K562 (cell line): ENCODE data around the gene SLC7A14. TPM values are rescaled to one million over a fixed set of nuclear protein-coding genes. Genes with fewer than 3 reads are reported as not detected.

Source experiments
- CBX1 ChIP-seq: sonication (generic); IDR thresholded peaks from 2 replicates; pipeline ENCODE4 v1.6.1; 2016; ENCODE audit warnings: antibody characterized with exemption, low read depth, mild to moderate bottlenecking
- HNRNPK ChIP-seq: fragments of 200-400 bp; formaldehyde crosslinking; IDR thresholded peaks from one replicate; pipeline ENCODE4 v1.6.1; 2018; ENCODE audit warnings: mild to moderate bottlenecking, low read depth, low read length; ENCODE audit not compliant: poor library complexity, severe bottlenecking
- KLF10 ChIP-seq: fragments of 250-450 bp; sonication (Bioruptor Pico); IDR thresholded peaks from 2 replicates; pipeline ENCODE4 v1.6.1; 2021; ENCODE audit warnings: matching md5 sums
- L3MBTL2 ChIP-seq: fragments of 450-650 bp; IDR thresholded peaks from 2 replicates; pipeline ENCODE4 v1.6.1; 2016; ENCODE audit warnings: mild to moderate bottlenecking, moderate library complexity
- OTX1 ChIP-seq: fragments of 450-650 bp; formaldehyde crosslinking; IDR thresholded peaks from 2 replicates; pipeline ENCODE4 v1.4.0; 2022; ENCODE audit warnings: mild to moderate bottlenecking
- POU5F1 ChIP-seq: fragments of 150-350 bp; IDR thresholded peaks from 2 replicates; pipeline ENCODE4 v1.6.1; 2014; ENCODE audit warnings: borderline replicate concordance, low read length, low read depth, mild to moderate bottlenecking; ENCODE audit not compliant: partially characterized antibody
- SMC3 ChIP-seq: conservative IDR thresholded peaks from 2 replicates; pipeline ENCODE4 v1.6.1; 2011; ENCODE audit warnings: low read depth, low read length, improper control_type of control experiment; ENCODE audit not compliant: insufficient read depth
- SOX6 ChIP-seq: fragments of 450-650 bp; IDR thresholded peaks from 2 replicates; pipeline ENCODE4 v1.6.1; 2014; ENCODE audit warnings: mild to moderate bottlenecking
- SREBF2 ChIP-seq: sonication (generic); formaldehyde crosslinking; IDR thresholded peaks from 2 replicates; pipeline ENCODE4 v1.4.0; 2020; ENCODE audit warnings: mild to moderate bottlenecking, missing genetic modification reagents
- polyA plus RNA-seq, 8 experiments: library from polyadenylated mRNA; depleted of rRNA in 4 of 8; stranded (reverse) in 5 of 8; unstranded in 3 of 8; fragments of >200 nt; fragmentation: Nextera tagmentation in 2 of 8; fragmentation: Illumina TruSeq in 1 of 8; extraction: Ambion mirVana in 2 of 8; extraction: Trizol in 1 of 8; gene quantifications; 2 replicates each; pipeline versions ENCODE4 v1.2.1 to v1.2.3, GENCODE V29; 2011 to 2014; ENCODE audit warnings: inconsistent platforms in 1 of 8, missing spikeins in 1 of 8
- total RNA-seq, 7 experiments: library from RNA; depleted of rRNA in 6 of 7; stranded (reverse); fragments of >200 nt in 6 of 7; fragmentation: Illumina TruSeq in 2 of 7; extraction: Trizol in 2 of 7; gene quantifications; 2 replicates each; pipeline versions ENCODE4 v1.2.1 to v1.2.3, GENCODE V29; 2011 to 2021; ENCODE audit warnings: low replicate concordance in 1 of 7
- TF ChIP-seq, protein P1 (sequence below): sonication (generic); formaldehyde crosslinking; IDR thresholded peaks from 2 replicates; pipeline ENCODE4 v1.8.0; 2023; ENCODE audit warnings: missing genetic modification reagents, mild to moderate bottlenecking, borderline replicate concordance
- TF ChIP-seq, protein P2 (sequence below): sonication (generic); formaldehyde crosslinking; IDR thresholded peaks from 2 replicates; pipeline ENCODE4 v1.9.0; 2022; ENCODE audit warnings: mild to moderate bottlenecking, missing genetic modification reagents
- TF ChIP-seq, protein P3 (sequence below): fragments of 250-450 bp; sonication (Bioruptor Pico); IDR thresholded peaks from 2 replicates; pipeline ENCODE4 v1.5.0; 2021
- TF ChIP-seq, protein P4 (sequence below): fragments of 450-650 bp; IDR thresholded peaks from 2 replicates; pipeline ENCODE4 v1.7.0; 2016; ENCODE audit warnings: borderline replicate concordance
- TF ChIP-seq, protein P5 (sequence below): fragments of 250-450 bp; sonication (Bioruptor Pico); IDR thresholded peaks from 2 replicates; pipeline ENCODE4 v1.4.0; 2020; ENCODE audit warnings: mild to moderate bottlenecking, moderate library complexity, borderline replicate concordance

The SLC7A14 gene
- total and polyA plus RNA-seq, 9 of the 15 experiments (the other 6 are each of a cell fraction or from before 2014, with no cell fraction given): not detected

DNA sequence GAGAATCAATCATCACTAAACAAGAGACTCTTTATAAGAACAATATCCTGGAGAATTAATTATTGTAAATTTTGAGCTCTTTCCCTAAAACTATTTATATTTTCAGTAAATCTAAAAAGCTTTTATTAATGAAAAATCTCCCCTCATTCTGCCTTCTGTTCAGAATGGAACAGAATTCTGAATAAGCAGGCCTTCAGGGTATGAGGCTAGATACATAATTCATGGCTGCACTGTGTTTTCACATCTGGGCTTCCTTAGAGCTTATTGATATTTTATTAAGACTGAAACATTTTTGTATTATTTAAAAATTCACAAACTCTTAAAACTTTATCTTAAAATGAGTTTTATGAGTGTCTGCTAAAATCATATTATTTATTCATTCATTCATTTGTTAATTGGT is 142.4 kb downstream of the SLC7A14 start (continued):
- TF ChIP-seq, protein P1, sequence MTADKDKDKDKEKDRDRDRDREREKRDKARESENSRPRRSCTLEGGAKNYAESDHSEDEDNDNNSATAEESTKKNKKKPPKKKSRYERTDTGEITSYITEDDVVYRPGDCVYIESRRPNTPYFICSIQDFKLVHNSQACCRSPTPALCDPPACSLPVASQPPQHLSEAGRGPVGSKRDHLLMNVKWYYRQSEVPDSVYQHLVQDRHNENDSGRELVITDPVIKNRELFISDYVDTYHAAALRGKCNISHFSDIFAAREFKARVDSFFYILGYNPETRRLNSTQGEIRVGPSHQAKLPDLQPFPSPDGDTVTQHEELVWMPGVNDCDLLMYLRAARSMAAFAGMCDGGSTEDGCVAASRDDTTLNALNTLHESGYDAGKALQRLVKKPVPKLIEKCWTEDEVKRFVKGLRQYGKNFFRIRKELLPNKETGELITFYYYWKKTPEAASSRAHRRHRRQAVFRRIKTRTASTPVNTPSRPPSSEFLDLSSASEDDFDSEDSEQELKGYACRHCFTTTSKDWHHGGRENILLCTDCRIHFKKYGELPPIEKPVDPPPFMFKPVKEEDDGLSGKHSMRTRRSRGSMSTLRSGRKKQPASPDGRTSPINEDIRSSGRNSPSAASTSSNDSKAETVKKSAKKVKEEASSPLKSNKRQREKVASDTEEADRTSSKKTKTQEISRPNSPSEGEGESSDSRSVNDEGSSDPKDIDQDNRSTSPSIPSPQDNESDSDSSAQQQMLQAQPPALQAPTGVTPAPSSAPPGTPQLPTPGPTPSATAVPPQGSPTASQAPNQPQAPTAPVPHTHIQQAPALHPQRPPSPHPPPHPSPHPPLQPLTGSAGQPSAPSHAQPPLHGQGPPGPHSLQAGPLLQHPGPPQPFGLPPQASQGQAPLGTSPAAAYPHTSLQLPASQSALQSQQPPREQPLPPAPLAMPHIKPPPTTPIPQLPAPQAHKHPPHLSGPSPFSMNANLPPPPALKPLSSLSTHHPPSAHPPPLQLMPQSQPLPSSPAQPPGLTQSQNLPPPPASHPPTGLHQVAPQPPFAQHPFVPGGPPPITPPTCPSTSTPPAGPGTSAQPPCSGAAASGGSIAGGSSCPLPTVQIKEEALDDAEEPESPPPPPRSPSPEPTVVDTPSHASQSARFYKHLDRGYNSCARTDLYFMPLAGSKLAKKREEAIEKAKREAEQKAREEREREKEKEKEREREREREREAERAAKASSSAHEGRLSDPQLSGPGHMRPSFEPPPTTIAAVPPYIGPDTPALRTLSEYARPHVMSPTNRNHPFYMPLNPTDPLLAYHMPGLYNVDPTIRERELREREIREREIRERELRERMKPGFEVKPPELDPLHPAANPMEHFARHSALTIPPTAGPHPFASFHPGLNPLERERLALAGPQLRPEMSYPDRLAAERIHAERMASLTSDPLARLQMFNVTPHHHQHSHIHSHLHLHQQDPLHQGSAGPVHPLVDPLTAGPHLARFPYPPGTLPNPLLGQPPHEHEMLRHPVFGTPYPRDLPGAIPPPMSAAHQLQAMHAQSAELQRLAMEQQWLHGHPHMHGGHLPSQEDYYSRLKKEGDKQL: no peak
- TF ChIP-seq HNRNPK: no peak
- TF ChIP-seq OTX1: no peak
- TF ChIP-seq, protein P2, sequence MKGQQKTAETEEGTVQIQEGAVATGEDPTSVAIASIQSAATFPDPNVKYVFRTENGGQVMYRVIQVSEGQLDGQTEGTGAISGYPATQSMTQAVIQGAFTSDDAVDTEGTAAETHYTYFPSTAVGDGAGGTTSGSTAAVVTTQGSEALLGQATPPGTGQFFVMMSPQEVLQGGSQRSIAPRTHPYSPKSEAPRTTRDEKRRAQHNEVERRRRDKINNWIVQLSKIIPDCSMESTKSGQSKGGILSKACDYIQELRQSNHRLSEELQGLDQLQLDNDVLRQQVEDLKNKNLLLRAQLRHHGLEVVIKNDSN: no peak
- TF ChIP-seq CBX1: no peak
- TF ChIP-seq KLF10 (CRISPR knock-in tag): no peak
- TF ChIP-seq SREBF2 (CRISPR knock-in tag): no peak
- TF ChIP-seq POU5F1: no peak
- TF ChIP-seq SMC3: no peak
- TF ChIP-seq, protein P3, sequence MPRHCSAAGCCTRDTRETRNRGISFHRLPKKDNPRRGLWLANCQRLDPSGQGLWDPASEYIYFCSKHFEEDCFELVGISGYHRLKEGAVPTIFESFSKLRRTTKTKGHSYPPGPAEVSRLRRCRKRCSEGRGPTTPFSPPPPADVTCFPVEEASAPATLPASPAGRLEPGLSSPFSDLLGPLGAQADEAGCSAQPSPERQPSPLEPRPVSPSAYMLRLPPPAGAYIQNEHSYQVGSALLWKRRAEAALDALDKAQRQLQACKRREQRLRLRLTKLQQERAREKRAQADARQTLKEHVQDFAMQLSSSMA (CRISPR knock-in tag): no peak
- TF ChIP-seq, protein P4, sequence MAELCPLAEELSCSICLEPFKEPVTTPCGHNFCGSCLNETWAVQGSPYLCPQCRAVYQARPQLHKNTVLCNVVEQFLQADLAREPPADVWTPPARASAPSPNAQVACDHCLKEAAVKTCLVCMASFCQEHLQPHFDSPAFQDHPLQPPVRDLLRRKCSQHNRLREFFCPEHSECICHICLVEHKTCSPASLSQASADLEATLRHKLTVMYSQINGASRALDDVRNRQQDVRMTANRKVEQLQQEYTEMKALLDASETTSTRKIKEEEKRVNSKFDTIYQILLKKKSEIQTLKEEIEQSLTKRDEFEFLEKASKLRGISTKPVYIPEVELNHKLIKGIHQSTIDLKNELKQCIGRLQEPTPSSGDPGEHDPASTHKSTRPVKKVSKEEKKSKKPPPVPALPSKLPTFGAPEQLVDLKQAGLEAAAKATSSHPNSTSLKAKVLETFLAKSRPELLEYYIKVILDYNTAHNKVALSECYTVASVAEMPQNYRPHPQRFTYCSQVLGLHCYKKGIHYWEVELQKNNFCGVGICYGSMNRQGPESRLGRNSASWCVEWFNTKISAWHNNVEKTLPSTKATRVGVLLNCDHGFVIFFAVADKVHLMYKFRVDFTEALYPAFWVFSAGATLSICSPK: no peak
- TF ChIP-seq, protein P5, sequence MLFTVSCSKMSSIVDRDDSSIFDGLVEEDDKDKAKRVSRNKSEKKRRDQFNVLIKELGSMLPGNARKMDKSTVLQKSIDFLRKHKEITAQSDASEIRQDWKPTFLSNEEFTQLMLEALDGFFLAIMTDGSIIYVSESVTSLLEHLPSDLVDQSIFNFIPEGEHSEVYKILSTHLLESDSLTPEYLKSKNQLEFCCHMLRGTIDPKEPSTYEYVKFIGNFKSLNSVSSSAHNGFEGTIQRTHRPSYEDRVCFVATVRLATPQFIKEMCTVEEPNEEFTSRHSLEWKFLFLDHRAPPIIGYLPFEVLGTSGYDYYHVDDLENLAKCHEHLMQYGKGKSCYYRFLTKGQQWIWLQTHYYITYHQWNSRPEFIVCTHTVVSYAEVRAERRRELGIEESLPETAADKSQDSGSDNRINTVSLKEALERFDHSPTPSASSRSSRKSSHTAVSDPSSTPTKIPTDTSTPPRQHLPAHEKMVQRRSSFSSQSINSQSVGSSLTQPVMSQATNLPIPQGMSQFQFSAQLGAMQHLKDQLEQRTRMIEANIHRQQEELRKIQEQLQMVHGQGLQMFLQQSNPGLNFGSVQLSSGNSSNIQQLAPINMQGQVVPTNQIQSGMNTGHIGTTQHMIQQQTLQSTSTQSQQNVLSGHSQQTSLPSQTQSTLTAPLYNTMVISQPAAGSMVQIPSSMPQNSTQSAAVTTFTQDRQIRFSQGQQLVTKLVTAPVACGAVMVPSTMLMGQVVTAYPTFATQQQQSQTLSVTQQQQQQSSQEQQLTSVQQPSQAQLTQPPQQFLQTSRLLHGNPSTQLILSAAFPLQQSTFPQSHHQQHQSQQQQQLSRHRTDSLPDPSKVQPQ: no peak
- TF ChIP-seq L3MBTL2: no peak
- no peak for TF ChIP-seq SOX6
